Testis (tissue), 3 donors: ENCODE data around the gene ITGB4. TPM values are rescaled to one million over a fixed set of nuclear protein-coding genes. Genes with fewer than 3 reads are reported as not detected.

Source experiments
- DNase-seq: peaks from one replicate; pipeline ENCODE4 v3.0.0-alpha.2; 2019
- H3K27ac ChIP-seq, 2 donors: fragments of 200-600 bp; sonication (generic); one replicate each; pipeline ENCODE4 v1.5.1; 2019
- H3K27me3 ChIP-seq: fragments of 200-600 bp; sonication (generic); one replicate; pipeline ENCODE4 v1.5.1; 2019
- H3K36me3 ChIP-seq: fragments of 200-600 bp; sonication (generic); one replicate; pipeline ENCODE4 v1.5.1; 2017; ENCODE audit warnings: low read depth; ENCODE audit errors: missing control alignments
- H3K4me1 ChIP-seq: fragments of 200-600 bp; sonication (generic); one replicate; pipeline ENCODE4 v1.5.1; 2019
- H3K4me3 ChIP-seq, 2 donors: fragments of 200-600 bp; sonication (generic); one replicate each; pipeline ENCODE4 v1.5.1; 2017 to 2019
- H3K9me3 ChIP-seq: fragments of 200-600 bp; sonication (generic); one replicate; pipeline ENCODE4 v1.5.1; 2017
- CTCF ChIP-seq, 3 experiments: fragments of 450-650 bp in 2 of 3; fragments of 200-600 bp in 1 of 3; sonication (generic) in 1 of 3; IDR thresholded peaks; one replicate each; pipeline ENCODE4 v1.5.1; 2016 to 2019; ENCODE audit warnings: antibody characterized with exemption in 3 of 3, mild to moderate bottlenecking in 2 of 3, moderate library complexity in 1 of 3
- POLR2A ChIP-seq: fragments of 450-650 bp; IDR thresholded peaks from one replicate; pipeline ENCODE4 v1.6.1; 2017; ENCODE audit warnings: antibody characterized with exemption, mild to moderate bottlenecking, moderate library complexity
- WGBS, 2 donors: methylation state at CpG; one replicate each; pipeline ENCODE4 v1.1.5; 2018; 5-methylcytosine and 5-hydroxymethylcytosine counted together
- intact Hi-C: fragments of 100-400 bp; cut with DNase I; formaldehyde crosslinking; loops from one replicate; pipeline ENCODE4 v1.15.1; 2023; ENCODE audit warnings: low total_unique reads
- polyA plus RNA-seq: library from polyadenylated mRNA; stranded (reverse); fragments of 350-450 nt; fragmentation: Illumina TruSeq; extraction: RNeasy Lipid Tissue Mini Kit (QIAGEN cat#74804); gene quantifications from one replicate; pipeline ENCODE4 v1.2.3, GENCODE V29; 2014; ENCODE audit warnings: low read depth, low replicate concordance; ENCODE audit not compliant: insufficient read depth
- total RNA-seq, 2 donors: library from RNA; depleted of rRNA; stranded (reverse); fragments of >200 nt; gene quantifications; one replicate each; pipeline ENCODE4 v1.2.3, GENCODE V29; 2016

ITGB4 gene
- total and polyA plus RNA-seq, 3 donors from 2014 or later: 7.6 to 16.4 (median 11.6) TPM

- peak overlapping the region; percentile 75 to 84 for H3K27ac ChIP-seq
- TF ChIP-seq POLR2A: no peak
- TF ChIP-seq CTCF (IDR thresholded peaks at IDR 0.05): peak in 1 of 3 experiments; percentile 15
- H3K27me3 ChIP-seq: no peaks in the 10 kb centered on the region
- 7% methylated on average over 14 of the region's 14 CpGs; no CpG with 5 or more reads in 1 of the 2 donors for WGBS, 2 donors
- H3K36me3 ChIP-seq: no peaks in the 10 kb centered on the region
- peak overlapping the region; percentile 67 to 72 for H3K4me3 ChIP-seq
- intact Hi-C loops: no loop called here
- no peak for DNase-seq
- no peaks in the 10 kb centered on the region for H3K9me3 ChIP-seq
- H3K4me1 ChIP-seq: peaks cover 21% of the 10 kb centered on the region
Measured at GRCh38 chr17:75764417-75764710, 43.1 kb downstream of the ITGB4 start.

- peak in 2 of 3 experiments; percentile 22 to 30 for TF ChIP-seq CTCF (IDR thresholded peaks at IDR 0.05)
- no peak for TF ChIP-seq POLR2A
- H3K4me1 ChIP-seq: peaks cover 16% of the 10 kb centered on the region
- WGBS, 2 donors: 0% methylated on average over 55 of the region's 71 CpGs; no CpG with 5 or more reads in 1 of the 2 donors
- peak; percentile 82 for DNase-seq
- peak within 1 kb of the TSS; percentile 67 to 72 for H3K4me3 ChIP-seq
- H3K36me3 ChIP-seq: no peaks in the 10 kb centered on the region
- peak within 1 kb of the TSS; percentile 75 to 84 for H3K27ac ChIP-seq
- H3K27me3 ChIP-seq: no peaks in the 10 kb centered on the region
- intact Hi-C loops: no loop called here
- H3K9me3 ChIP-seq: no peaks in the 10 kb centered on the region
Measured at GRCh38 chr17:75764711-75765421, 43.6 kb downstream of the ITGB4 start, which contains the start of gene GALK1. GALK1 (minus strand) TSS chr17:75765192; CDS start chr17:75765136, 56 bp downstream.

- Histone ChIP-seq H3K36me3 (no peaks in the 10 kb centered on the region), H3K27ac (no peak overlapping the region), H3K9me3 (no peaks in the 10 kb centered on the region), H3K27me3 (no peaks in the 10 kb centered on the region), H3K4me3 (no peak overlapping the region), H3K4me1 (peaks cover 16% of the 10 kb centered on the region)
- WGBS, 2 donors: 88 to 100% methylated on average over 2 to 4 of the region's 4 CpGs
- no peak for DNase-seq
- TF ChIP-seq POLR2A (no peak), CTCF (IDR thresholded peaks at IDR 0.05) (no peak)
- intact Hi-C loops: no loop called here
Measured at GRCh38 chr17:75765981-75766380, 44.7 kb downstream of the ITGB4 start.

- TF ChIP-seq CTCF (IDR thresholded peaks at IDR 0.05) (no peak), POLR2A (no peak)
- no peak for DNase-seq
- Histone ChIP-seq H3K4me1 (peaks cover 16% of the 10 kb centered on the region), H3K36me3 (no peaks in the 10 kb centered on the region), H3K9me3 (no peaks in the 10 kb centered on the region), H3K27ac (no peak overlapping the region), H3K4me3 (no peak overlapping the region), H3K27me3 (no peaks in the 10 kb centered on the region)
- WGBS, 2 donors: 90 to 93% methylated on average over 8 of the region's 8 CpGs
- intact Hi-C loops: no loop called here
Measured at GRCh38 chr17:75767881-75768280, 46.6 kb downstream of the ITGB4 start.

- H3K27me3 ChIP-seq: no peaks in the 10 kb centered on the region
- 86 to 92% methylated on average over 3 of the region's 3 CpGs for WGBS, 2 donors
- no peaks in the 10 kb centered on the region for H3K36me3 ChIP-seq
- H3K4me3 ChIP-seq: no peak overlapping the region
- H3K4me1 ChIP-seq: peaks cover 7% of the 10 kb centered on the region
- H3K9me3 ChIP-seq: no peaks in the 10 kb centered on the region
- DNase-seq: no peak
- no peak for TF ChIP-seq POLR2A
- no peak for TF ChIP-seq CTCF (IDR thresholded peaks at IDR 0.05)
- intact Hi-C loops: no loop called here
- no peak overlapping the region for H3K27ac ChIP-seq
Measured at GRCh38 chr17:75769536-75769935, 48.3 kb downstream of the ITGB4 start.
